Subcutaneous adipose tissue (tissue), 4 donors: ENCODE results near the gene SUSD6. TPM values are rescaled to one million over a fixed set of nuclear protein-coding genes. Genes with fewer than 3 reads are reported as not detected.

Experiments used
- total RNA-seq, 4 donors: library from RNA; depleted of rRNA; stranded (reverse); fragments of >200 nt; gene quantifications; one replicate each; pipeline ENCODE4 v1.1.0, GENCODE V29; 2016
- TF ChIP-seq, protein P1 (sequence below): fragments of 450-650 bp; IDR thresholded peaks from one replicate; pipeline ENCODE4 v1.5.1; 2016; ENCODE audit warnings: low read depth, mild to moderate bottlenecking, control low read depth, antibody characterized with exemption, moderate library complexity

SUSD6 gene
- total RNA-seq, 4 donors from 2014 or later: 24.8 to 52.4 (median 35.5) TPM

DNA sequence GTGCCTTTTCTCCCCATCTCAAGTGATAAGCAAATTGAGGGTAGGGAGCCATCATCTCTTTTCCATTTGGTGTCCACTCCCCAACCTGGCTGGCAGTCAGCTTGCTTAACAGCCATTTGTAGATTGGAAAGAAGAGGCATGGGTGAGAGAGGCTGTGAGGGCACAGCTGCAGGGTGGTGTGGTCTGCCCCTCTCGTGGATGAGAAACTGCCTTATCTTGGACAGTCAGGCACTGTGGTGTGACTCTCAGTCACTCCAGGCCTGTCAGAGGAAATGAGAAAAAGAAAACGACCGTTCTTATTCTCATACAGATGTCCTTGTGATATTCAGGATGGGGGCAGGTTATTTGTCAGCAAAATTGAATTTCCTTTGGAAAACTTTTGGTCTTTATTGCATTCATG, 90.5 kb downstream of the SUSD6 start:
- TF ChIP-seq, protein P1, sequence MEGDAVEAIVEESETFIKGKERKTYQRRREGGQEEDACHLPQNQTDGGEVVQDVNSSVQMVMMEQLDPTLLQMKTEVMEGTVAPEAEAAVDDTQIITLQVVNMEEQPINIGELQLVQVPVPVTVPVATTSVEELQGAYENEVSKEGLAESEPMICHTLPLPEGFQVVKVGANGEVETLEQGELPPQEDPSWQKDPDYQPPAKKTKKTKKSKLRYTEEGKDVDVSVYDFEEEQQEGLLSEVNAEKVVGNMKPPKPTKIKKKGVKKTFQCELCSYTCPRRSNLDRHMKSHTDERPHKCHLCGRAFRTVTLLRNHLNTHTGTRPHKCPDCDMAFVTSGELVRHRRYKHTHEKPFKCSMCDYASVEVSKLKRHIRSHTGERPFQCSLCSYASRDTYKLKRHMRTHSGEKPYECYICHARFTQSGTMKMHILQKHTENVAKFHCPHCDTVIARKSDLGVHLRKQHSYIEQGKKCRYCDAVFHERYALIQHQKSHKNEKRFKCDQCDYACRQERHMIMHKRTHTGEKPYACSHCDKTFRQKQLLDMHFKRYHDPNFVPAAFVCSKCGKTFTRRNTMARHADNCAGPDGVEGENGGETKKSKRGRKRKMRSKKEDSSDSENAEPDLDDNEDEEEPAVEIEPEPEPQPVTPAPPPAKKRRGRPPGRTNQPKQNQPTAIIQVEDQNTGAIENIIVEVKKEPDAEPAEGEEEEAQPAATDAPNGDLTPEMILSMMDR: no peak

DNA sequence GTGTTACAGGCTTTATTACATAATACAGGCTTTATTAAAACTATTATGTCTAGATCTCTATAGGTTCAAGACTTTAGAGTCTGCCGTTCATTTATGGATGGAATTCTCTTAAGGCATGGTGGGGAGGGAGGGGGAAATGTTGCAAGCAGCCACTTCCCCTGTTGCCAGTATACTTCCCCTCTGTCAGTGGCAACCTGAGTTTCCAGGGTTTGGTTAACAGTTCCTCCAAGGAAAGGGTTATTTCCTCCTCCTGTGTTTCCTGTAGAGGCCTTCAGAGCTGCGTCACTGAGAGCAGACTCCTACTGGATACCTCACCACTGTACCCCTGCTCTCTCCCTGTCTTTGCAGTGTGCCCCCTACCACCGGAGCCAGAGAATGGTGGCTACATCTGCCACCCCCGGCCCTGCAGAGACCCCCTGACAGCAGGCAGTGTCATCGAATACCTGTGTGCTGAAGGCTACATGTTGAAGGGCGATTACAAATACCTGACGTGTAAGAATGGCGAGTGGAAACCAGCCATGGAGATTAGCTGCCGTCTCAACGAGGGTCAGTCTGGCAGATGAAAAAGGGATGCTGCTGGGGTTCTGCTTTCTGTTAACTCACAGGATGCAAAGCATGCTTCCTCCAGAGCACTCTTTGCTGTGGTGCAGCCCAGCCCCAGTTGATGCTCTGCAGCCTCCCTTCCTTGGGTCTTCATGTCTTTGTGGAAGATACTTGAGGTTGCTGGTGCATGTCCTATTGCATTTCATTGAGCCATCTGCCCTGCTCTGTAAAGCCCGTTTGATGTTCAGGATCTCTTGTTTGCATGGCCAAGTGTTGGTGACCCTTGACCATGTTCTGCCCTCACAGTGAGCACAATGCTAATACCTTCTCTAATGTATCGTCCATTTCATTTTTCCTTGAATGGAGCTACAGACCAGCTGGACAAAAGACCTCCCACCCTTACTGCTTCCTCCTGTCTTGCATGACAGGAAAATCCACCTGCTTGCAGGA, 91.9 kb downstream of the SUSD6 start:
- TF ChIP-seq, protein P1: no peak

DNA sequence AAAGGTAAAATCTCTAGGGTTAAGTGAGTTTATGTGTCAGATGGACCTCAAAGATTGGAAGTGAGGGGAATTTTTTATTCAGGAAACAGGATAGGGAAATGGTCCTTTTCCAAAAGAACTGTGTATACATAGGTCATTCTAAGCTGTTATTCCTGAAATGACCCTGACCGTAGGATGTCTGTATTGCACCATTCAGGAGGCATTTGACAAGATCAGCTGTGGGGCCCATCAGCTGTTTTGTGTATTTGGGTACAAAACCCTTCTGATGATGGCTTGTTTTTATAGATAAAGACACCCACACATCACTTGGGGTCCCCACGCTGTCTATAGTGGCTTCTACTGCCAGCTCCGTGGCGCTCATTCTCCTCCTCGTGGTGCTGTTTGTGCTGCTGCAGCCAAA, 92.9 kb downstream of the SUSD6 start:
- TF ChIP-seq, protein P1: no peak

DNA sequence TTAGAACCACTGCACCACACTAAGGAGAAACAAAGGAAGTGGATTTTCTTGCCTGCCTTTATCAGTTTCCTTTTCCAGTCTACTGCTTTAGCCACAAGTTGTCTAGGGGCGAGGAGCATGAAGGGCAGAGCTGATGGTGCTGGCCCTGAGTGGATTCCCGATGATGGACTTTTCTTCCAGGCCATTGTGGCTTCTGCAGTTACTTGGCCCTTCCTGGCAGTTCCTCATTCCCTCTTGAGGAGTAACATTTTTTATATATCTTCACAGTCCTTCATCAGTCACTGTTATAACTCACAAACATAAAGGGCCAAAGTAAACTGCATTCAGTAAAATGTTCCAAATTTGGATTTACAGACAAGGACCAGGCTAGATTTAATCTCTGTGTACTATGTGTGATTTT, 94.3 kb downstream of the SUSD6 start:
- TF ChIP-seq, protein P1: no peak

DNA sequence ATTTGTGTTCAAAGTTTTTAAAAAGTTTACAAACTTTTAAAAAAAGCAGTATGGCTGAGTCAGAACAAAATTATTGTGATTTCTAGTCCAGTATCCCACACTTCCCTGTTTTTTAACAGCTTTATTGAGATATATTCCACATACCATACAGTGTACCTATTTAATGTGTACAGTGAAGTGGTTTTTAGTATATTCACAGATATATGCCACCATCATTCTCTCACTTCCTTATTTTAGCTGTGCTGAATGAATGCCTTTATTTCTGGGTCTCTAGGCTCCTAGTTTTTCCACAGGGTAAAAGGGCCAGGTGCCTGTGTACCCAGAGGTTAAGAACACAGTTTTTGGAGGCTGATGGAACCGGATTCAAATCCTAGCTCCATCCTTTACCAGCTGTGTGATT, 96.7 kb downstream of the SUSD6 start:
- TF ChIP-seq, protein P1: no peak

DNA sequence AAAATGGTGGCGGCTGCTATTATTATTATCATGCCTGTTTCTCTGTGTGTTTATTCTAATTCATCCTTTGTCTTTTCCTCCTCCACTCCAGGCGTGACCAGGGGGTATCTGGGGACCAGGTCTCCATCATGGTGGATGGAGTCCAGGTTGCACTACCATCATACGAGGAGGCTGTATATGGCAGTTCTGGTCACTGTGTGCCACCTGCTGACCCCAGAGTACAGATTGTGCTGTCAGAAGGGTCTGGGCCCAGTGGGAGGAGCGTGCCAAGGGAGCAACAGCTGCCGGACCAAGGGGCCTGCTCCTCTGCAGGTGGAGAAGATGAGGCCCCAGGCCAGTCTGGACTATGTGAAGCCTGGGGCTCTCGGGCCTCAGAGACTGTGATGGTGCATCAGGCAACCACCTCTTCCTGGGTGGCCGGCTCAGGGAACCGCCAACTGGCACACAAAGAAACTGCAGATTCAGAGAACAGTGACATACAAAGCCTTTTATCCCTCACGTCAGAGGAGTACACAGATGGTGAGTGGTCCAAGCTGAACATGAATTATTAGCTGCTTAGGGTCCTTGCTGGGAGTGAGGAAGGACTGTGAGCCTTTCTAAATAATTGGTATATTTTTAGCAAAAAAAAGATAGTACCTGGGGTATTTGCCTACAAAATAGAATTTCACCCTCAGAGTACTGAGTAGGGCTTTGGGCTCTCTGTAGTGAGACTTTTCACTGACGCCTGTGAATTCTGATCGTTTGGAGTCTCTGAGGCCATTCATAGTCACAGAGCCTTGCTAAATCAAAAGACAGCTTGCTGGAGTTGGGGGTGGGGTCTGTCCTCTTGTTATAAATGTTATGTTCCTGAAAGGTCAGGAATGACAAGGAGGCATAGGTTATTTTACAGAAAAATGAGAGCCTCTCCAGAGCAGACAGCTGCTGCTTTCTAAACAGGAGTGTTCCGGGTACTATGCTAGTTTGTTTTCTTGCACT, 97.5 kb downstream of the SUSD6 start:
- TF ChIP-seq, protein P1: no peak

DNA sequence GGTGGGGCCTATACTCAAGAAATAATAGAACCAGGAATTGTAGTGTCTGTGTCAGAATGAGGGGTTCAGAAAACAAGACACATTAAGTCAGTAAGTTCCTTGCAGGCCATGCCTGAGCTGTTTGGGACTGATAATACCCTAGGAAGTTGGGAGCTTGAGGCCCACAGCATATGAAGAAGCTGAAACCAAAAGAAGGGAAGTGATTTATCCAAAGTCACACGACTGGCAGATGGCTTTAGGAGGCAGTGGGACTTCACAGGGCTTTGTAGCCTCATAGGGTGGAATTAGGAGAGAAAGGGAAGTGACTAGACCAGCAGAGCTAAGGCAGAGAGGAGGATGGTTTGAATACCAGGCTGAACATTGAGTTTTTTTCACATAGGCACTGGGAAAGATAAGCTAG, 99.0 kb downstream of the SUSD6 start:
- TF ChIP-seq, protein P1: no peak
